Activated CD4-positive, alpha-beta T cell treated with anti-CD3 and anti-CD28 coated beads, Interleukin-2, amount 50 U/mL, for 4 hours (primary cell): ENCODE measurements around the gene SPINK2.

Source experiments
- DNase-seq, 2 experiments: peaks; one replicate each; pipeline ENCODE4 v3.0.0-alpha.2; 2020

SPINK2 gene

GRCh38 chr4:56821381-56822243 is at the start of gene SPINK2:
Gene SPINK2, minus strand, starts transcription at chr4:56821701. Its CDS starts 39 bp downstream, at chr4:56821662.
- peak; percentile 68 to 69 for DNase-seq

- no peak for DNase-seq
These were observed 49.4 kb upstream of the SPINK2 start for GRCh38 chr4:56870946-56871345.

- DNase-seq: no peak
These were observed 42.1 kb upstream of the SPINK2 start for GRCh38 chr4:56863441-56864139.

GRCh38 chr4:56861360-56861759 is 39.9 kb upstream of the SPINK2 start:
- DNase-seq: no peak

- DNase-seq: no peak
These were observed 39.3 kb upstream of the SPINK2 start for GRCh38 chr4:56860781-56861180.

GRCh38 chr4:56859841-56860240 is 38.3 kb upstream of the SPINK2 start:
- no peak for DNase-seq

GRCh38 chr4:56857601-56858309 is 36.3 kb upstream of the SPINK2 start:
- DNase-seq: no peak

- no peak for DNase-seq
These were observed 35.2 kb upstream of the SPINK2 start for GRCh38 chr4:56856656-56857055.

- no peak for DNase-seq
These were observed 29.4 kb upstream of the SPINK2 start for GRCh38 chr4:56850910-56851309.

GRCh38 chr4:56844802-56845580 is 23.5 kb upstream of the SPINK2 start:
- DNase-seq: no peak

- DNase-seq: no peak
These were observed 22.0 kb upstream of the SPINK2 start for GRCh38 chr4:56843421-56843899.

- DNase-seq: no peak
These were observed 19.1 kb upstream of the SPINK2 start for GRCh38 chr4:56840559-56840958.

GRCh38 chr4:56828784-56829535 is 7.5 kb upstream of the SPINK2 start:
- no peak for DNase-seq

GRCh38 chr4:56823933-56824600 is 2.6 kb upstream of the SPINK2 start:
- DNase-seq: no peak

- DNase-seq: no peak
These were observed 2.7 kb downstream of the SPINK2 start for GRCh38 chr4:56818797-56819196.

GRCh38 chr4:56817840-56818491 is 3.5 kb downstream of the SPINK2 start:
- DNase-seq: no peak

GRCh38 chr4:56806666-56807065 is 14.8 kb downstream of the SPINK2 start:
- DNase-seq: no peak

- DNase-seq: no peak
These were observed 16.9 kb downstream of the SPINK2 start for GRCh38 chr4:56804551-56804950.

- DNase-seq: no peak
These were observed 18.0 kb downstream of the SPINK2 start for GRCh38 chr4:56803471-56803870.
